Mucosa of stomach (tissue), 1 donor: ENCODE data around the gene KCNQ4.

ENCODE experiments used
- H3K27me3 ChIP-seq: one replicate; pipeline ENCODE4 v1.7.0; 2013; ENCODE audit warnings: mild to moderate bottlenecking, low read length; ENCODE audit not compliant: control insufficient read depth, insufficient read depth
- H3K36me3 ChIP-seq: one replicate; pipeline ENCODE4 v1.7.0; 2013; ENCODE audit warnings: low read length; ENCODE audit not compliant: control insufficient read depth, insufficient read depth
- H3K4me1 ChIP-seq: one replicate; pipeline ENCODE4 v1.7.0; 2013; ENCODE audit warnings: mild to moderate bottlenecking, low read length; ENCODE audit not compliant: control insufficient read depth, insufficient read depth
- H3K4me3 ChIP-seq: one replicate; pipeline ENCODE4 v1.7.0; 2013; ENCODE audit warnings: low read length
- H3K9ac ChIP-seq: one replicate; pipeline ENCODE4 v1.7.0; 2013; ENCODE audit warnings: mild to moderate bottlenecking, low read length, moderate library complexity
- H3K9me3 ChIP-seq: one replicate; pipeline ENCODE4 v1.7.0; 2013; ENCODE audit warnings: mild to moderate bottlenecking, low read length, moderate library complexity; ENCODE audit not compliant: control insufficient read depth
- donor health status: Pancreatic carcinoma.

KCNQ4 gene

GRCh38 chr1:40822890-40823289, 39.3 kb downstream of the KCNQ4 start:
- H3K4me3 ChIP-seq: no peak overlapping the region
- H3K4me1 ChIP-seq: peaks cover 7% of the 10 kb centered on the region
- no peaks in the 10 kb centered on the region for H3K9me3 ChIP-seq
- H3K36me3 ChIP-seq: no peaks in the 10 kb centered on the region
- H3K27me3 ChIP-seq: peaks cover 4% of the 10 kb centered on the region
- no peak overlapping the region for H3K9ac ChIP-seq

- Histone ChIP-seq H3K4me3 (no peak overlapping the region), H3K36me3 (no peaks in the 10 kb centered on the region), H3K27me3 (no peaks in the 10 kb centered on the region), H3K9ac (no peak overlapping the region), H3K4me1 (peaks cover 7% of the 10 kb centered on the region), H3K9me3 (no peaks in the 10 kb centered on the region)
Observed at GRCh38 chr1:40823345-40823744, 39.8 kb downstream of the KCNQ4 start.

GRCh38 chr1:40823983-40824382, 40.4 kb downstream of the KCNQ4 start:
- Histone ChIP-seq H3K4me1 (peaks cover 7% of the 10 kb centered on the region), H3K9ac (no peak overlapping the region), H3K27me3 (no peaks in the 10 kb centered on the region), H3K9me3 (no peaks in the 10 kb centered on the region), H3K4me3 (no peak overlapping the region), H3K36me3 (no peaks in the 10 kb centered on the region)

- H3K27me3 ChIP-seq: no peaks in the 10 kb centered on the region
- no peak overlapping the region for H3K4me3 ChIP-seq
- no peaks in the 10 kb centered on the region for H3K9me3 ChIP-seq
- no peaks in the 10 kb centered on the region for H3K36me3 ChIP-seq
- H3K4me1 ChIP-seq: peaks cover 7% of the 10 kb centered on the region
- no peak overlapping the region for H3K9ac ChIP-seq
Observed at GRCh38 chr1:40824591-40825434, 41.2 kb downstream of the KCNQ4 start.

GRCh38 chr1:40825435-40825788, 41.8 kb downstream of the KCNQ4 start:
- H3K4me3 ChIP-seq: no peak overlapping the region
- no peaks in the 10 kb centered on the region for H3K27me3 ChIP-seq
- H3K36me3 ChIP-seq: no peaks in the 10 kb centered on the region
- H3K9me3 ChIP-seq: no peaks in the 10 kb centered on the region
- no peak overlapping the region for H3K9ac ChIP-seq
- peaks cover 7% of the 10 kb centered on the region for H3K4me1 ChIP-seq

GRCh38 chr1:40825996-40826395, 42.4 kb downstream of the KCNQ4 start:
- no peaks in the 10 kb centered on the region for H3K36me3 ChIP-seq
- H3K27me3 ChIP-seq: no peaks in the 10 kb centered on the region
- no peak overlapping the region for H3K4me3 ChIP-seq
- no peak overlapping the region for H3K9ac ChIP-seq
- no peaks in the 10 kb centered on the region for H3K9me3 ChIP-seq
- peaks cover 5% of the 10 kb centered on the region for H3K4me1 ChIP-seq

- H3K9ac ChIP-seq: no peak overlapping the region
- H3K36me3 ChIP-seq: no peaks in the 10 kb centered on the region
- no peaks in the 10 kb centered on the region for H3K27me3 ChIP-seq
- no peaks in the 10 kb centered on the region for H3K9me3 ChIP-seq
- H3K4me1 ChIP-seq: no peaks in the 10 kb centered on the region
- H3K4me3 ChIP-seq: no peak overlapping the region
Observed at GRCh38 chr1:40829631-40830245, 46.2 kb downstream of the KCNQ4 start.

- no peaks in the 10 kb centered on the region for H3K27me3 ChIP-seq
- H3K9ac ChIP-seq: no peak overlapping the region
- no peaks in the 10 kb centered on the region for H3K9me3 ChIP-seq
- H3K4me1 ChIP-seq: no peaks in the 10 kb centered on the region
- H3K4me3 ChIP-seq: no peak overlapping the region
- no peaks in the 10 kb centered on the region for H3K36me3 ChIP-seq
Observed at GRCh38 chr1:40830419-40830943, 46.9 kb downstream of the KCNQ4 start.

- Histone ChIP-seq H3K27me3 (no peaks in the 10 kb centered on the region), H3K4me3 (no peak overlapping the region), H3K9me3 (no peaks in the 10 kb centered on the region), H3K36me3 (no peaks in the 10 kb centered on the region), H3K9ac (no peak overlapping the region), H3K4me1 (no peaks in the 10 kb centered on the region)
Observed at GRCh38 chr1:40831001-40831732, 47.6 kb downstream of the KCNQ4 start.

- H3K36me3 ChIP-seq: no peaks in the 10 kb centered on the region
- H3K4me3 ChIP-seq: no peak overlapping the region
- no peaks in the 10 kb centered on the region for H3K9me3 ChIP-seq
- H3K27me3 ChIP-seq: no peaks in the 10 kb centered on the region
- no peak overlapping the region for H3K9ac ChIP-seq
- H3K4me1 ChIP-seq: no peaks in the 10 kb centered on the region
Observed at GRCh38 chr1:40833979-40834378, 50.4 kb downstream of the KCNQ4 start.

- no peaks in the 10 kb centered on the region for H3K36me3 ChIP-seq
- H3K4me3 ChIP-seq: no peak overlapping the region
- H3K27me3 ChIP-seq: no peaks in the 10 kb centered on the region
- no peaks in the 10 kb centered on the region for H3K4me1 ChIP-seq
- H3K9ac ChIP-seq: no peak overlapping the region
- no peaks in the 10 kb centered on the region for H3K9me3 ChIP-seq
Observed at GRCh38 chr1:40834968-40835545, 51.5 kb downstream of the KCNQ4 start.

GRCh38 chr1:40836283-40836682, 52.7 kb downstream of the KCNQ4 start:
- Histone ChIP-seq H3K4me1 (no peaks in the 10 kb centered on the region), H3K9me3 (no peaks in the 10 kb centered on the region), H3K9ac (no peak overlapping the region), H3K36me3 (no peaks in the 10 kb centered on the region), H3K4me3 (no peak overlapping the region), H3K27me3 (no peaks in the 10 kb centered on the region)
